ENCODE results near the gene TOX2. TPM values are rescaled to one million over a fixed set of nuclear protein-coding genes. Genes with fewer than 3 reads are reported as not detected.
A peak's percentile ranks its signal among the peaks of the same experiment; 100 is the strongest.

TOX2 gene
- total RNA-seq, 1 experiment from 2014 or later = not detected

DNA sequence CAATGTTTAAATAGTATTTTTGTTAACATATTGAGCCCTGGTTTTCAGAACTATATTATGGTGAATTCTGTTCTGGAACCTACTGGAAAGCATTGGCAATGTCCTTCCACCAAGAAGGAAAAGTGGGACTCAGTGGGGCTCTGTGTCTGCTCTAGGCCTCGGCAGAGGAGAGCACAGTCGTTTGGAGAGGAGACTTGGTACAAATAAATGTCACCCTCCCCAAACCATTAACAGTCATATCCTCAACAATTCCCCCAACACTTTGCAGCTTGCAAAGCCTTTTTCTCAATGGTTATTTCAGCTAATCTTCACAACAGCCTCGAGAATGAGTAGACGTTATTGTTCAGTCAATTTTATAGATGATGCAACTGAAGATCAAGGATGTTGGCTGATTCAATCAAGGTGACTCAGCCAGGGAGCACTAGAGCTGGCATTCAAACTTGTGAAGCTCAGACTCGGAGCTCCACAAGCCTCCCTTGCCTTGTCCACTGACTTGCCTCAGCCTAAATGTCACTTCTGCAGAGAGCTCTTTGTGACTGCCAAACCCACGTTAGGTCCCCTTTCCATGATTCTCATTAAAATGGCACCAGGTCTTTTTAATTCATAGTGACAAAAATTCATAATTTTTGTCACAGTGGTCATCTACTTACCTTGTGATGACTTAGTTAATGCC lies 60.6 kb downstream of the TOX2 start:
- Mint-ChIP-seq H3K4me3 (ENCODE audit: low read depth, unreplicated experiment) (no peak overlapping the region), H3K27me3 (ENCODE audit: unreplicated experiment) (peaks cover 31% of the 10 kb centered on the region), H3K9me3 (ENCODE audit: low read depth, unreplicated experiment) (peaks cover 6% of the 10 kb centered on the region), H3K27ac (ENCODE audit: unreplicated experiment) (peak overlapping the region; percentile 85), H3K36me3 (ENCODE audit: insufficient read depth, unreplicated experiment) (no peaks in the 10 kb centered on the region), H3K4me1 (ENCODE audit: low read depth, unreplicated experiment) (peaks cover 13% of the 10 kb centered on the region)
- TF ChIP-seq CTCF (IDR thresholded peaks at IDR 0.05; ENCODE audit: unreplicated experiment) = no peak
- CTCF ChIA-PET = interaction anchor here (0.7 kb wide), 2 partner anchors 40 to 94 kb away, joined by 3 to 5 read pairs; no protein-coding TSS in a partner anchor
- BruUV-seq (replicated peaks) = no TSS peak
- DNase-seq = peak; percentile 49
- intact Hi-C loops (cut with micrococcal nuclease; ENCODE audit: unreplicated experiment) = no loop called here

DNA sequence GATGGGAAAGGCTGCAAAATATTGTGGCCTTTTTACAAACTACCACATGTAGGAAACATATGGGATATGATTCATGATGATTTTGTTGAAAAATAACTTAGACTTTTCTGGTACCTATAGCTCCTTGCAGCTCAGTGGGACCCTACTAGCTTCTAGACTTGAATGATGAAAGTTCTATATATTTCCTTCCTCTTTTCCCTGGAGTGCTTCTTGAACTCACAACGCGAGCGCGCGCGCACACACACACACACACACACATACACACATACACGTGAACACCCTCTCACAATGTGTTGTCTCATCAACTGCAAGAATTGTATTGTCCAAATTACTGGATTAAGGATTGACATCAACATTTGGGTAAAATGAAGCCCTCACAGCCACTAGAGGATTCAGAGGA lies 61.9 kb downstream of the TOX2 start:
- no peak for DNase-seq
- H3K27me3 Mint-ChIP-seq (ENCODE audit: unreplicated experiment) = peaks cover 26% of the 10 kb centered on the region
- intact Hi-C loops (cut with micrococcal nuclease; ENCODE audit: unreplicated experiment) = no loop called here
- H3K4me1 Mint-ChIP-seq (ENCODE audit: low read depth, unreplicated experiment) = peaks cover 13% of the 10 kb centered on the region
- H3K4me3 Mint-ChIP-seq (ENCODE audit: low read depth, unreplicated experiment) = no peak overlapping the region
- no peak overlapping the region for H3K27ac Mint-ChIP-seq (ENCODE audit: unreplicated experiment)
- H3K9me3 Mint-ChIP-seq (ENCODE audit: low read depth, unreplicated experiment) = peaks cover 6% of the 10 kb centered on the region
- no peaks in the 10 kb centered on the region for H3K36me3 Mint-ChIP-seq (ENCODE audit: insufficient read depth, unreplicated experiment)
- CTCF ChIA-PET = no interaction called here
- BruUV-seq (replicated peaks) = no TSS peak
- no peak for TF ChIP-seq CTCF (IDR thresholded peaks at IDR 0.05; ENCODE audit: unreplicated experiment)

- H3K27me3 Mint-ChIP-seq (ENCODE audit: unreplicated experiment) = peaks cover 33% of the 10 kb centered on the region
- intact Hi-C loops (cut with micrococcal nuclease; ENCODE audit: unreplicated experiment) = no loop called here
- peaks cover 6% of the 10 kb centered on the region for H3K9me3 Mint-ChIP-seq (ENCODE audit: low read depth, unreplicated experiment)
- no peak for TF ChIP-seq CTCF (IDR thresholded peaks at IDR 0.05; ENCODE audit: unreplicated experiment)
- no peak overlapping the region for H3K27ac Mint-ChIP-seq (ENCODE audit: unreplicated experiment)
- no peak for DNase-seq
- CTCF ChIA-PET = interaction anchor here (0.6 to 0.8 kb wide), 2 partner anchors 16 to 519 kb away, joined by 3 to 5 read pairs; no protein-coding TSS in a partner anchor
- H3K4me1 Mint-ChIP-seq (ENCODE audit: low read depth, unreplicated experiment) = peaks cover 13% of the 10 kb centered on the region
- H3K36me3 Mint-ChIP-seq (ENCODE audit: insufficient read depth, unreplicated experiment) = no peaks in the 10 kb centered on the region
- no TSS peak for BruUV-seq (replicated peaks)
- no peak overlapping the region for H3K4me3 Mint-ChIP-seq (ENCODE audit: low read depth, unreplicated experiment)
Measured at GRCh38 chr20:43977252-43977651, 62.6 kb downstream of the TOX2 start.

DNA sequence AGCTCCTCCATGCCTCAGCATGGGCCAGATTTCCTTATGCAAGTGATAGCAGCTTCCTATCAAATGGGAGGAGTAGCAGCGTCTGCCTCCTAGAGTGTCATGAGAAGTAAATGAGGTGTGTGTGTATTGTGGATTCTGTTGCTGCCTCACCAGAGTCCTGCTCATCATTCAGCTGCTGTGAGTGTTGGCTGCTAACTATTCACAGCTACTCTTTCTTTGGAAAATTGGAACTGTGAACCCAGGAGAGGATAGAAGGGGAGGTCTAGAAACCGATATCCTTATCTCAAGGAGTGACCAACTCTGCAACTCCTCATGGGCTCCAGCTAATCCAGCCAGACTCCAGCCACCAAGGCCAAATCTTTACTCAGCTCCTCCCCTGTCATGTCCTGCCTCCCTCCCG lies 63.3 kb downstream of the TOX2 start:
- Mint-ChIP-seq H3K36me3 (ENCODE audit: insufficient read depth, unreplicated experiment) (no peaks in the 10 kb centered on the region), H3K4me1 (ENCODE audit: low read depth, unreplicated experiment) (peaks cover 13% of the 10 kb centered on the region), H3K27ac (ENCODE audit: unreplicated experiment) (no peak overlapping the region), H3K9me3 (ENCODE audit: low read depth, unreplicated experiment) (peaks cover 6% of the 10 kb centered on the region), H3K4me3 (ENCODE audit: low read depth, unreplicated experiment) (no peak overlapping the region), H3K27me3 (ENCODE audit: unreplicated experiment) (peaks cover 40% of the 10 kb centered on the region)
- intact Hi-C loops (cut with micrococcal nuclease; ENCODE audit: unreplicated experiment) = no loop called here
- CTCF ChIA-PET = interaction anchor here (0.6 to 0.9 kb wide), 4 partner anchors 12 to 520 kb away, joined by 3 to 5 read pairs (median 4); no protein-coding TSS in a partner anchor
- TF ChIP-seq CTCF (IDR thresholded peaks at IDR 0.05; ENCODE audit: unreplicated experiment) = no peak
- DNase-seq = no peak
- no TSS peak for BruUV-seq (replicated peaks)
